LNCaP clone FGC (cell line): ENCODE data around the gene PCOLCE2.

Experiments used
- DNase-seq: peaks from one replicate; pipeline ENCODE4 v3.0.0-alpha.2; 2011; ENCODE audit warnings: low read depth
- H3K4me3 ChIP-seq: 2 replicates; pipeline ENCODE4 v1.5.1; 2011; ENCODE audit warnings: mild to moderate bottlenecking, low read depth, low read length, control low read depth
- TF ChIP-seq, protein P1 (sequence below): IDR thresholded peaks from 2 replicates; pipeline ENCODE4 v1.5.1; 2012; ENCODE audit warnings: mild to moderate bottlenecking; ENCODE audit not compliant: control insufficient read depth, insufficient read depth; ENCODE audit errors: extremely low read depth

Gene PCOLCE2

GRCh38 chr3:142914286-142914811 is 25.5 kb upstream of the PCOLCE2 start:
- DNase-seq = no peak
- H3K4me3 ChIP-seq = no peak overlapping the region
- TF ChIP-seq, protein P1, sequence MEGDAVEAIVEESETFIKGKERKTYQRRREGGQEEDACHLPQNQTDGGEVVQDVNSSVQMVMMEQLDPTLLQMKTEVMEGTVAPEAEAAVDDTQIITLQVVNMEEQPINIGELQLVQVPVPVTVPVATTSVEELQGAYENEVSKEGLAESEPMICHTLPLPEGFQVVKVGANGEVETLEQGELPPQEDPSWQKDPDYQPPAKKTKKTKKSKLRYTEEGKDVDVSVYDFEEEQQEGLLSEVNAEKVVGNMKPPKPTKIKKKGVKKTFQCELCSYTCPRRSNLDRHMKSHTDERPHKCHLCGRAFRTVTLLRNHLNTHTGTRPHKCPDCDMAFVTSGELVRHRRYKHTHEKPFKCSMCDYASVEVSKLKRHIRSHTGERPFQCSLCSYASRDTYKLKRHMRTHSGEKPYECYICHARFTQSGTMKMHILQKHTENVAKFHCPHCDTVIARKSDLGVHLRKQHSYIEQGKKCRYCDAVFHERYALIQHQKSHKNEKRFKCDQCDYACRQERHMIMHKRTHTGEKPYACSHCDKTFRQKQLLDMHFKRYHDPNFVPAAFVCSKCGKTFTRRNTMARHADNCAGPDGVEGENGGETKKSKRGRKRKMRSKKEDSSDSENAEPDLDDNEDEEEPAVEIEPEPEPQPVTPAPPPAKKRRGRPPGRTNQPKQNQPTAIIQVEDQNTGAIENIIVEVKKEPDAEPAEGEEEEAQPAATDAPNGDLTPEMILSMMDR = no peak

- TF ChIP-seq, protein P1 = no peak
- no peak overlapping the region for H3K4me3 ChIP-seq
- DNase-seq = no peak
Observed at GRCh38 chr3:142913432-142913831, 24.5 kb upstream of the PCOLCE2 start.

DNA sequence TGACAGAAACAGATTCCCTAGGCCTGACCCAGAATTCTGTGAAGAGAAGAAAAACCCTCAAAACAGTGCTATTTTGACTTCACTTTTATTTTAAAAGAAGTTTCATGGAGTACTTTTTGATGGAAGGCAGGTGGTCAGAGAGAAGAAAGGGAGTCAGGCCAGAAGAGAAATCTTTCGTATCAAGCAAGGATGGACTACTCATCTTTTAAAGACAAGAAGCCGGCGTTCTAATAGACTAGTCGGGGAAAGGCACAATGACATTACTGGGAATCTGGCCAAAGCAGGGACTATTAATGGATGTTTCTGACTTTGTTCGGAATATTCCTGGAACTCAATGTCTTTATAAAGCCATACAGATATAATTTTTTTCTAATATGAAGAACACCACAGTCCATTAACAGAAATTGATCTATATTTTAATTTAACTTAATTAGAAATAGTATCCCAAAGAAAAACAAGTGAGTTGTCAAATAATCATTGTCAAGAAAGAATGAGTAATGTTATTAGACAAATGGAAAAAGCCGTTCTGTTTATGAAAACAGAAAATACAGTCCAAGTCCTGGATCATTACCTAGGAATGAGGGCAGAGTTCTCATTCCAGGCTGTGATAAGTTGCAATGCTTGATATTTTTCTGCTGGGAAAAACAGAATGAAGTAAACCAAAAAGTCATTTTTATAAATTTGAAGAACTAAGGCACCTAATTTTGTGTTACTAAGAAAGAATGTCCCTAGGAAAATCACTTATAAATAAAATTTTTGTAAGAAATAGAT is 23.7 kb upstream of the PCOLCE2 start:
- no peak for DNase-seq
- H3K4me3 ChIP-seq = no peak overlapping the region
- TF ChIP-seq, protein P1 = no peak

GRCh38 chr3:142910280-142910679 is 21.4 kb upstream of the PCOLCE2 start:
- no peak overlapping the region for H3K4me3 ChIP-seq
- DNase-seq = no peak
- TF ChIP-seq, protein P1 = no peak

GRCh38 chr3:142909282-142909681 is 20.4 kb upstream of the PCOLCE2 start:
- TF ChIP-seq, protein P1 = no peak
- no peak for DNase-seq
- no peak overlapping the region for H3K4me3 ChIP-seq

- DNase-seq = no peak
Observed at GRCh38 chr3:142907996-142908395, 19.1 kb upstream of the PCOLCE2 start.

More at GRCh38 chr3:142907996-142908395, 19.1 kb upstream of the PCOLCE2 start:
- no peak overlapping the region for H3K4me3 ChIP-seq
- TF ChIP-seq, protein P1 = no peak
